K562 (cell line): ENCODE measurements around the gene PRCC. TPM values are rescaled to one million over a fixed set of nuclear protein-coding genes. Genes with fewer than 3 reads are reported as not detected.
A peak's percentile ranks its signal among the peaks of the same experiment; 100 is the strongest.

Experiments
- BDP1 ChIP-seq: IDR thresholded peaks from 3 replicates; pipeline ENCODE4 v1.6.1; 2011; ENCODE audit not compliant: insufficient read length, insufficient read depth
- C11orf30 ChIP-seq: fragments of 450-650 bp; IDR thresholded peaks from 2 replicates; pipeline ENCODE4 v1.6.1; 2016; ENCODE audit warnings: low read depth, mild to moderate bottlenecking
- DEAF1 ChIP-seq: fragments of 450-650 bp; formaldehyde crosslinking; IDR thresholded peaks from 2 replicates; pipeline ENCODE4 v1.4.0; 2020; ENCODE audit warnings: mild to moderate bottlenecking, moderate library complexity
- EHMT2 ChIP-seq: fragments of 450-650 bp; IDR thresholded peaks from 2 replicates; pipeline ENCODE4 v1.6.1; 2018; ENCODE audit warnings: antibody characterized with exemption
- MAFF ChIP-seq: IDR thresholded peaks from 2 replicates; pipeline ENCODE4 v1.6.1; 2012; ENCODE audit warnings: low read length, improper control_type of control experiment
- MAFG ChIP-seq: fragments of 450-650 bp; conservative IDR thresholded peaks from 2 replicates; pipeline ENCODE4 v1.6.1; 2016; ENCODE audit warnings: missing genetic modification characterization, missing compliant biosample characterization
- MYBL2 ChIP-seq, 2 experiments: fragments of 450-650 bp in 1 of 2; sonication (generic) in 1 of 2; formaldehyde crosslinking in 1 of 2; IDR thresholded peaks; 2 replicates each; pipeline versions ENCODE4 v1.6.1 to v1.8.1; 2017 to 2022; ENCODE audit warnings: borderline replicate concordance in 1 of 2, inconsistent platforms in 1 of 2, low read depth in 1 of 2, mild to moderate bottlenecking in 1 of 2, missing genetic modification reagents in 1 of 2, moderate library complexity in 1 of 2
- NFE2 ChIP-seq: IDR thresholded peaks from 2 replicates; pipeline ENCODE4 v1.6.1; 2014; ENCODE audit warnings: antibody characterized with exemption, low read depth
- NR3C1 ChIP-seq: sonication (generic); formaldehyde crosslinking; IDR thresholded peaks from 2 replicates; pipeline ENCODE4 v1.8.1; 2022; ENCODE audit warnings: missing genetic modification reagents
- RBM39 ChIP-seq: fragments of 200-400 bp; formaldehyde crosslinking; optimal IDR thresholded peaks from 2 replicates; pipeline ENCODE3; 2018; ENCODE audit warnings: low read depth, low read length
- SLC30A9 ChIP-seq: fragments of 250-450 bp; sonication (Bioruptor Pico); IDR thresholded peaks from 2 replicates; pipeline ENCODE4 v1.8.0; 2022; ENCODE audit warnings: mild to moderate bottlenecking, moderate library complexity
- TAF1 ChIP-seq: IDR thresholded peaks from 2 replicates; pipeline ENCODE4 v1.6.1; 2011; ENCODE audit warnings: mild to moderate bottlenecking, low read length, moderate library complexity; ENCODE audit not compliant: insufficient read depth, control insufficient read depth, severe bottlenecking; ENCODE audit errors: extremely low read depth
- TCFL5 ChIP-seq: fragments of 250-450 bp; sonication (Bioruptor Pico); conservative IDR thresholded peaks from 2 replicates; pipeline ENCODE4 v1.6.1; 2021; ENCODE audit warnings: mild to moderate bottlenecking, moderate library complexity, matching md5 sums
- TFE3 ChIP-seq: fragments of 450-650 bp; formaldehyde crosslinking; IDR thresholded peaks from 2 replicates; pipeline ENCODE4 v1.4.0; 2020; ENCODE audit warnings: mild to moderate bottlenecking, mixed read lengths
- polyA plus RNA-seq, 8 experiments: library from polyadenylated mRNA; depleted of rRNA in 4 of 8; stranded (reverse) in 5 of 8; unstranded in 3 of 8; fragments of >200 nt; fragmentation: Nextera tagmentation in 2 of 8; fragmentation: Illumina TruSeq in 1 of 8; extraction: Ambion mirVana in 2 of 8; extraction: Trizol in 1 of 8; gene quantifications; 2 replicates each; pipeline versions ENCODE4 v1.2.1 to v1.2.3, GENCODE V29; 2011 to 2014; ENCODE audit warnings: inconsistent platforms in 1 of 8, missing spikeins in 1 of 8
- total RNA-seq, 7 experiments: library from RNA; depleted of rRNA in 6 of 7; stranded (reverse); fragments of >200 nt in 6 of 7; fragmentation: Illumina TruSeq in 2 of 7; extraction: Trizol in 2 of 7; gene quantifications; 2 replicates each; pipeline versions ENCODE4 v1.2.1 to v1.2.3, GENCODE V29; 2011 to 2021; ENCODE audit warnings: low replicate concordance in 1 of 7
- TF ChIP-seq, protein P1 (sequence below): fragments of 450-650 bp; formaldehyde crosslinking; IDR thresholded peaks from 2 replicates; pipeline ENCODE4 v1.4.0; 2022; ENCODE audit warnings: missing genetic modification characterization
- TF ChIP-seq, protein P2 (sequence below): fragments of 250-450 bp; sonication (Bioruptor Pico); IDR thresholded peaks from 2 replicates; pipeline ENCODE4 v1.4.0; 2020; ENCODE audit warnings: borderline replicate concordance
- TF ChIP-seq, protein P3 (sequence below): IDR thresholded peaks from 2 replicates; pipeline ENCODE4 v1.6.1; 2011; ENCODE audit warnings: borderline replicate concordance, low read depth, mild to moderate bottlenecking, moderate library complexity, low read length; ENCODE audit not compliant: insufficient read depth, poor library complexity, severe bottlenecking
- TF ChIP-seq, protein P4 (sequence below): fragments of 450-650 bp; IDR thresholded peaks from 2 replicates; pipeline ENCODE4 v1.6.1; 2014; ENCODE audit warnings: low read depth, mild to moderate bottlenecking, moderate library complexity, borderline replicate concordance

The PRCC gene
- total and polyA plus RNA-seq, 9 of the 15 experiments (the other 6 are each of a cell fraction or from before 2014, with no cell fraction given) = 23.9 to 201 (median 41.1) TPM

DNA sequence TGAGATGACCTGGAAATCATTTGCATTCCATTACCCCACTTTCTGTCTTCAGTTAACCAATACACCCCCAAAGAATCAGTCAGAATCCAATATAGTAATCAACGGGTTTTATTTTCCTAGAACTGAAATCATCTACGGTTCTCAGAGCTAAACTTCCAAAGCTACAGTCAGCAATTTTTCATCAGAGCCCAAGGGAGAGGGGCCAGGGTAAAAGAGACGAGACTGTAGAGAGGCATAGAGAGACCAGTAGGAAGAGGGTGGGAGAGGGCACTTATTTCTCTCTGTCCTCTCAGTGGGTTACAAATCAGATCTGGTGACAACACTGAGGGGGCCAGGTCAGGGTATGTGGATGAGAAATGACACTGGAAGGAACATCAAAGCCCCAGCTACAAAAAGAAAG lies 25.3 kb upstream of the PRCC start (continued):
- peak; percentile 71 for TF ChIP-seq NFE2
- no peak for TF ChIP-seq DEAF1 (CRISPR knock-in tag)
- TF ChIP-seq RBM39 = no peak
- TF ChIP-seq C11orf30 = peak; percentile 90
- TF ChIP-seq, protein P1, sequence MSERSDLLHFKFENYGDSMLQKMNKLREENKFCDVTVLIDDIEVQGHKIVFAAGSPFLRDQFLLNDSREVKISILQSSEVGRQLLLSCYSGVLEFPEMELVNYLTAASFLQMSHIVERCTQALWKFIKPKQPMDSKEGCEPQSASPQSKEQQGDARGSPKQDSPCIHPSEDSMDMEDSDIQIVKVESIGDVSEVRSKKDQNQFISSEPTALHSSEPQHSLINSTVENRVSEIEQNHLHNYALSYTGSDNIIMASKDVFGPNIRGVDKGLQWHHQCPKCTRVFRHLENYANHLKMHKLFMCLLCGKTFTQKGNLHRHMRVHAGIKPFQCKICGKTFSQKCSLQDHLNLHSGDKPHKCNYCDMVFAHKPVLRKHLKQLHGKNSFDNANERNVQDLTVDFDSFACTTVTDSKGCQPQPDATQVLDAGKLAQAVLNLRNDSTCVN (CRISPR knock-in tag) = no peak
- TF ChIP-seq, protein P2, sequence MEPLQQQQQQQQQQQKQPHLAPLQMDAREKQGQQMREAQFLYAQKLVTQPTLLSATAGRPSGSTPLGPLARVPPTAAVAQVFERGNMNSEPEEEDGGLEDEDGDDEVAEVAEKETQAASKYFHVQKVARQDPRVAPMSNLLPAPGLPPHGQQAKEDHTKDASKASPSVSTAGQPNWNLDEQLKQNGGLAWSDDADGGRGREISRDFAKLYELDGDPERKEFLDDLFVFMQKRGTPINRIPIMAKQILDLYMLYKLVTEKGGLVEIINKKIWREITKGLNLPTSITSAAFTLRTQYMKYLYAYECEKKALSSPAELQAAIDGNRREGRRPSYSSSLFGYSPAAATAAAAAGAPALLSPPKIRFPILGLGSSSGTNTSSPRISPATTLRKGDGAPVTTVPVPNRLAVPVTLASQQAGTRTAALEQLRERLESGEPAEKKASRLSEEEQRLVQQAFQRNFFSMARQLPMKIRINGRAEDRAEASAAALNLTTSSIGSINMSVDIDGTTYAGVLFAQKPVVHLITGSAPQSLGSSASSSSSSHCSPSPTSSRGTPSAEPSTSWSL (CRISPR knock-in tag) = no peak
- TF ChIP-seq TAF1 = no peak
- TF ChIP-seq MAFG = peak; percentile 57; the same call in 1 of the 2 replicates
- TF ChIP-seq TCFL5 (CRISPR knock-in tag) = no peak
- TF ChIP-seq TFE3 (CRISPR knock-in tag) = no peak
- TF ChIP-seq NR3C1 (CRISPR knock-in tag) = no peak
- TF ChIP-seq, protein P3, sequence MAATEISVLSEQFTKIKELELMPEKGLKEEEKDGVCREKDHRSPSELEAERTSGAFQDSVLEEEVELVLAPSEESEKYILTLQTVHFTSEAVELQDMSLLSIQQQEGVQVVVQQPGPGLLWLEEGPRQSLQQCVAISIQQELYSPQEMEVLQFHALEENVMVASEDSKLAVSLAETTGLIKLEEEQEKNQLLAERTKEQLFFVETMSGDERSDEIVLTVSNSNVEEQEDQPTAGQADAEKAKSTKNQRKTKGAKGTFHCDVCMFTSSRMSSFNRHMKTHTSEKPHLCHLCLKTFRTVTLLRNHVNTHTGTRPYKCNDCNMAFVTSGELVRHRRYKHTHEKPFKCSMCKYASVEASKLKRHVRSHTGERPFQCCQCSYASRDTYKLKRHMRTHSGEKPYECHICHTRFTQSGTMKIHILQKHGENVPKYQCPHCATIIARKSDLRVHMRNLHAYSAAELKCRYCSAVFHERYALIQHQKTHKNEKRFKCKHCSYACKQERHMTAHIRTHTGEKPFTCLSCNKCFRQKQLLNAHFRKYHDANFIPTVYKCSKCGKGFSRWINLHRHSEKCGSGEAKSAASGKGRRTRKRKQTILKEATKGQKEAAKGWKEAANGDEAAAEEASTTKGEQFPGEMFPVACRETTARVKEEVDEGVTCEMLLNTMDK = no peak
- no peak for TF ChIP-seq MYBL2 (IDR thresholded peaks at IDR 0.05; ENCODE audit: low read depth)
- TF ChIP-seq MYBL2 (CRISPR knock-in tag; IDR thresholded peaks at IDR 0.05; ENCODE audit: borderline replicate concordance) = no peak
- TF ChIP-seq EHMT2 = no peak
- peak; percentile 37; the same call in 1 of the 2 replicates for TF ChIP-seq MAFF
- TF ChIP-seq, protein P4, sequence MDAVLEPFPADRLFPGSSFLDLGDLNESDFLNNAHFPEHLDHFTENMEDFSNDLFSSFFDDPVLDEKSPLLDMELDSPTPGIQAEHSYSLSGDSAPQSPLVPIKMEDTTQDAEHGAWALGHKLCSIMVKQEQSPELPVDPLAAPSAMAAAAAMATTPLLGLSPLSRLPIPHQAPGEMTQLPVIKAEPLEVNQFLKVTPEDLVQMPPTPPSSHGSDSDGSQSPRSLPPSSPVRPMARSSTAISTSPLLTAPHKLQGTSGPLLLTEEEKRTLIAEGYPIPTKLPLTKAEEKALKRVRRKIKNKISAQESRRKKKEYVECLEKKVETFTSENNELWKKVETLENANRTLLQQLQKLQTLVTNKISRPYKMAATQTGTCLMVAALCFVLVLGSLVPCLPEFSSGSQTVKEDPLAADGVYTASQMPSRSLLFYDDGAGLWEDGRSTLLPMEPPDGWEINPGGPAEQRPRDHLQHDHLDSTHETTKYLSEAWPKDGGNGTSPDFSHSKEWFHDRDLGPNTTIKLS = no peak
- no peak for TF ChIP-seq SLC30A9 (CRISPR knock-in tag)
- TF ChIP-seq BDP1 = no peak
